ENCODE measurements around the gene CDK14. TPM values are rescaled to one million over a fixed set of nuclear protein-coding genes. Genes with fewer than 3 reads are reported as not detected.
"Not testable (repeated sequence)": the region's sequence is repeated elsewhere in the genome, so short reads cannot be mapped to it uniquely, and the experiment has no call there.

Gene CDK14
- total RNA-seq, 1 experiment from 2014 or later, result not detected

DNA sequence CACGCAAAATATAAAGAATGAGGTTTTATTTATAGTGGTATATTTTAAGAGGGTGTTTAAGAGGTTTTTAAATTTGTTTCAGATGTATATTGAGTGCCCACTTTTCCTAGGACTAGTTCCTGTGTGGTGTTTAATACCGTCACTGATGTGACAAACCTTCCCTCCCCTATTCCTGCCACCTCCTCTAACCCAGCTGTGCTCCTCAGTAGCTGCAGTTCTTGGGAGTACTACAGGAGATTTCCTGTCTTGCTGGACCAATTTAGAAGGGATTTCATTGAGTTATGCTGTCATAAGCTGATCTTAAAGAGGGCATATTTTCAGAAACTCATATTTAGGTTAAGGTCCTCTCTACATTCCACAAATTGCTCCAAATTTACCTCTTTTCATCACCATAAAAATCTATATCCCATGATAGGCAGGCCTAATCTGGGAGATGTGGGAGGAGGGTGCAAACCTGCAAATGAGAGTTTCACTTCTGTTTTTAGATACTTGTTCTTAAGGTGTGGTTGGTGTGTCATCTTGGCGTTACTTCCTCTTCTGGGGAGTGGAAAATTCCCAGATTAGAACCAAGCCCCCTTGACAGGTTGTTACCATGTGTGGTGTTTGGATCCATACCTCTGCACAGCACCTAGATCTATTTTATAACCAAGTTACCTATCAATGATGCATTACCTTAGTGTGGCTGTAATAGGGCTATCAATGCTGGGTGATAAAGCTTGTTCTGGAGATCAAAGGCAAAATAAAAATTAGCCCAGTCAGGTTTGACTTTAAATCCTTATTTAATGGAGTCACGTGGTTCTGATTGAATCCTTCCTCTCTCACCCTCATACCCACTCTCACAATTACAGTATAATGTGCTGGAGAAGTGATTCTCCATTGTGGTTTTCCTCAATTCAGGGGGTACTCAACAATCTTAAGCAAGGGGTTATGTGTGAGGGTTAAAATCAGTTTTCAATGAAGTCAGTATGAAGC is 141.1 kb downstream of the CDK14 start:
- in situ Hi-C loops (cut with HindIII; ENCODE audit: low sequenced_read_pairs), result no loop called here

GRCh38 chr7:90738249-90738648 is 142.1 kb downstream of the CDK14 start:
- no peak for DNase-seq (ENCODE audit: low spot score)
- in situ Hi-C loops (cut with HindIII; ENCODE audit: low sequenced_read_pairs), result no loop called here

More for the DNA sequence above, 141.1 kb downstream of the CDK14 start:
- no peak for DNase-seq (ENCODE audit: low spot score)

DNA sequence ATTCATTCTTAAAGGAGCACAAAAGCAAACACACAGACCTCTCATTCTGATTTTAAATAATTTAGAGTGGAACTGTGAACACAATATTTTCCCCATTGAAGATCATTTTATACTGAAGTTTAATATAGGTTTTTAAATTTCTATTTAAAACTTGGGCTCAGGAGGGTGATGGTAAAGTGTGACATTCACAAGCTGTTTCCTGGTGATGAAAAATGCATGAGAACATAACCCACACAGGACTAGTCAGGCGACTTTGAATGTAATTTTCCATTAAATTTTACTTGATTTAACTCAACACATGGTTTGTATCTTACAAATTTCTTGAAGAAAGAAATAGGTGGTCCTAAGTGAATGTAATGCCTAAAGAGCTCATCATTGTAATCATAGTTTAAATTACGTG is 143.6 kb downstream of the CDK14 start:
- no peak for DNase-seq (ENCODE audit: low spot score)
- in situ Hi-C loops (cut with HindIII; ENCODE audit: low sequenced_read_pairs), result no loop called here

DNA sequence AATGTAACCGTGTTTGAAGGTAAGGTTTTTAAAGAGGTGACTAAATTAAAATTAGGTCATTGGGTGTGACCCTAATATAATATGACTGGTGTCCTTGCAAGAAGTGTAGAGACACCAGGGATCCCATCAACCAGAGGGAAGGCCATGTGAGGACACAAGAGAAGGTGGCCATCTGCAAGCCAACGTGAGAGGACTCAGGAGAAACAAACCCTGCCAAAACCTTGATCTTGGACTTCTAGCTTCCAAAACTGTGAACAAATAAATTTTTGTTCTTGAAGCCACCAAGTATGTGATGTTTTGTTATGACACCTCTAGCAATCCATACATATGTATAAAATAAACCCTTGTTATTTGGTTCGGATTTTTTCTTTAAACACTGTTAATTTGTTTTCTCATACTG is 144.3 kb downstream of the CDK14 start:
- in situ Hi-C loops (cut with HindIII; ENCODE audit: low sequenced_read_pairs), result no loop called here
- peak; percentile 67 for DNase-seq (ENCODE audit: low spot score)

- in situ Hi-C loops (cut with HindIII; ENCODE audit: low sequenced_read_pairs), result no loop called here
Observed at GRCh38 chr7:90743626-90744025, 147.5 kb downstream of the CDK14 start.

GRCh38 chr7:90747516-90747915 is 151.4 kb downstream of the CDK14 start:
- in situ Hi-C loops (cut with HindIII; ENCODE audit: low sequenced_read_pairs), result no loop called here

More at GRCh38 chr7:90743626-90744025, 147.5 kb downstream of the CDK14 start:
- no peak for DNase-seq (ENCODE audit: low spot score)

GRCh38 chr7:90749262-90749661 is 153.1 kb downstream of the CDK14 start:
- in situ Hi-C loops (cut with HindIII; ENCODE audit: low sequenced_read_pairs), result no loop called here
- no peak for DNase-seq (ENCODE audit: low spot score)

More at GRCh38 chr7:90747516-90747915, 151.4 kb downstream of the CDK14 start:
- no peak for DNase-seq (ENCODE audit: low spot score)

- in situ Hi-C loops (cut with HindIII; ENCODE audit: low sequenced_read_pairs), result no loop called here
- DNase-seq (ENCODE audit: low spot score), result no peak
Observed at GRCh38 chr7:90749774-90750173, 153.7 kb downstream of the CDK14 start.

- in situ Hi-C loops (cut with HindIII; ENCODE audit: low sequenced_read_pairs), result no loop called here
- DNase-seq (ENCODE audit: low spot score), result no peak
Observed at GRCh38 chr7:90751595-90751994, 155.5 kb downstream of the CDK14 start.

DNA sequence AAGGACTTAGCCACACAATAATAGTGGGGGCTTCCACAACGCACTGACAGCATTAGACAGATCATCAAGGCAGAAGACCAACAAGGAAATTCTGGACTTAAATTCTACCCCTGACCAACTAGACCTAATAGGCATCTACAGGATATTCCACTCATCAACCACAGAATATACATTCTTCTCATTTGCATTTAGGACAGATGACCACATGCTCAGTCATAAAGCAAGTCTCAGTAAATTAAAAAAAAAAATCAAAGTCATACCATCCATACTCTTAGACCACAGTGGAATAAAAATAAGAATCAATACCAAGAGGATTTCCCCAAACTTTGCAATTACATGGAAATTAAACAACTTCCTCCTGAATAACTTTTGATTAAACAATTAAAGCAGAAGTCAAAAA is 155.9 kb downstream of the CDK14 start:
- in situ Hi-C loops (cut with HindIII; ENCODE audit: low sequenced_read_pairs), result no loop called here
- no peak for DNase-seq (ENCODE audit: low spot score)

DNA sequence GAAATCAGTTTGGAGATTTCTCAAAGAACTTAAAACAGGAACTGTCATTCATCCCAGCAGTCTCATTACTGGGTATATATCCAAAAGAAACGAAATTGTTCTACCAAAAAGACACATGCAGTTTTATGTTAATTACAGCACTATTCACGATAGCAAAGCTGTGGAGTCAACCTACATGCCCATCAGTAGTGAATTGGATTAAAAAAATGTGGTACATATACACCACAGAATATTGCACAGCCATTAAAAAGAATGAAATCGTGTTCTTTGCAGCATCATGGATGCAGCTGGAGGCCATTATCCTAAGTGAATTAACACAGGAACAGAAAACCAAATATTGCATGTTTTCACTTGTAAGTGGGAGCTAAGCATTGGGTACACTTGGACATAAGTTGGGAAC is 158.9 kb downstream of the CDK14 start:
- in situ Hi-C loops (cut with HindIII; ENCODE audit: low sequenced_read_pairs), result no loop called here
- no peak for DNase-seq (ENCODE audit: low spot score)

DNA sequence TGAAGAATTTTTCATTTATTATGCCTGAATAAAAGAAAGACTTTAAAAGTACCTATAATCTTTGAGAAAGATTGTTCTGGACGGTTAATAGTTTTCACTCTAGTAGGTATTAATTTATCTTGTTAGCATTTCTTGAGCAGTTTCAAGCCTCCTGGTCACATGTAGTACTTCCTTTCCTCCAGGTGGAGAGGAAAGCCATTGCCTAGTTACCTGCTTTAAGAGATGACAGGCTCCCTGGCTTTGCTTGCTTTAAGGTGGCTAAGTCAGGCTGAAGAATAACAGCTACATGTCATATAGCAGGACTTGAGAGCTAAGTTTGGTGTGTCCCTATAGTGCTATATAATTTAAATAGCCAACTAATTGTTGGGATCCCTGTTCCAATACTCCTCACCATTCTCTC is 160.2 kb downstream of the CDK14 start:
- in situ Hi-C loops (cut with HindIII; ENCODE audit: low sequenced_read_pairs), result no loop called here
- DNase-seq (ENCODE audit: low spot score), result no peak

- DNase-seq (ENCODE audit: low spot score); in situ Hi-C loops (cut with HindIII; ENCODE audit: low sequenced_read_pairs): not testable (repeated sequence)
Observed at GRCh38 chr7:90757565-90757950, 161.4 kb downstream of the CDK14 start.

- DNase-seq (ENCODE audit: low spot score), result no peak
- in situ Hi-C loops (cut with HindIII; ENCODE audit: low sequenced_read_pairs), result no loop called here
Observed at GRCh38 chr7:90758933-90759562, 162.9 kb downstream of the CDK14 start.

DNA sequence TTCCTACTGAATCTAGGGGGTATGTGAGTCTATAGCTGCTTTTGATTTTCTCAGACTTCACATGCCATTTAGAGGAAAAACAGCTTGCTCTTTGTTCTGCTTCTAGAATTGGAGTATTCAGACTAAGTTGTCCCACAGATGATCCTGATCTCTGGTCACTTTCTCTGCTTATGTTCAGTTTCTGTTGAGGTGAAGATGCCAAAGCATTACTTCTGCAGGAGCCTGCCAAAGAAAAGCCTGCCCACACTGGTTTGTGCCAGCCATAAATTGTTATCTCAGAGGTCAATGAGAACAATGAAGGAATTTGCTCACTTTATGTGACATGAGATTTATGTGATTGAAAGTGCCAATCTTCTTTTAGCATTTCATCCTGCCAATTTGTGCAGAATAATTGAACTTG is 163.6 kb downstream of the CDK14 start:
- in situ Hi-C loops (cut with HindIII; ENCODE audit: low sequenced_read_pairs), result no loop called here
- DNase-seq (ENCODE audit: low spot score), result no peak

DNA sequence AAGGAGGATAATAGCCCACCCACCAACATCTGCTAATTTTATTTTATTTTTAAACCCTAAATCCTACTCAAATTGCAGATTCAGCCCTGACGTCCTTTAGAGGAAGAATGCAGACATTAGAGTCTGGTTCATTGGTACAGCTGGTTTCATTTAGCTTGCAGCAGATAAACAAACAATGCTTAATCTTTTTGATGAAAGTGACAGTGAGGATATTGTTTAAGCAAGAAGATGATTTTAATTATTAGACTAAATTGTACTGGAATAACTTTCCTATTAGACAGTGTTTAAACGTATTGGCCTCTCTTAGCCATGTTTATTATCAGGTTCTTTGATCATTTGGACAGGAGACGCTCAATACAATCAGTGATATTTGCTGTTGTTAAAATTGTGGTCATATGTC is 164.8 kb downstream of the CDK14 start:
- no peak for DNase-seq (ENCODE audit: low spot score)
- in situ Hi-C loops (cut with HindIII; ENCODE audit: low sequenced_read_pairs), result no loop called here

DNA sequence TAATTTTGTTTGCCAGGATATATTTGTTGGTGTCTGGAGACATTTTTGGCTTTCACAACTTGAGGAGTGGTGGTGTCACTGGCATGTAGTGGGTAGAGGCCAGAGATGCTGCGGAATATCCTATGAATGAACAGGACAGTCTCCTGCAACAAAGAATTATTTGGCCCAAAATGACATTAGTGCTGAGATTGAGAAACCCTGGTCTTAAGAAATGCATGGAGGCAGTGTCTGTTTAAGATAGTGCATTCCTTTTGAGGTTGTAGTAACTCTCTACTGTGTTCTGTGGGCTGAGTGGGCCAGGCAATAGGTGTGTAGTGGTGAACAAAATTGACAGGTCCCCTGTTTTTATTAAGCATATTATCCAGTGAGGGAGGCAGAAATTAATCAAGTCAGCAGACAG is 165.5 kb downstream of the CDK14 start:
- in situ Hi-C loops (cut with HindIII; ENCODE audit: low sequenced_read_pairs), result no loop called here
- no peak for DNase-seq (ENCODE audit: low spot score)

DNA sequence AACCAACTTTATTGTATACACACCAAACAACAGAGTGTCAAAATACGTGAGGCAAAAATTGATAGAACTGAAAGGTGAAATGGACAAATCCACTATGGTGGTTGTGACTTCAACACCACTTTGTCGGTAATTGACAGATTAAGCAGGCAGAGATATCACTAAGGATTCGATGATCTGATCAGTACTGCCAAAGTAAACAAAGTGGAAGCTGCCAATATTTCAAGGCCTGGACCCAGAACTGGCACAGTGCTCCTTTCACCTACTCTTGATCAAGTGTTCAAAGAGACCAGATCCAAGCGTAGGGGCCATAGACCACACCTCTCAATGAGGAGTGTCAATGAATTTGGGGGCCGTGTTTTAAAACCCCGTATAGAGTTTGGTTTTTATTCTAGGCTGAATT is 167.0 kb downstream of the CDK14 start:
- in situ Hi-C loops (cut with HindIII; ENCODE audit: low sequenced_read_pairs), result no loop called here

DNA sequence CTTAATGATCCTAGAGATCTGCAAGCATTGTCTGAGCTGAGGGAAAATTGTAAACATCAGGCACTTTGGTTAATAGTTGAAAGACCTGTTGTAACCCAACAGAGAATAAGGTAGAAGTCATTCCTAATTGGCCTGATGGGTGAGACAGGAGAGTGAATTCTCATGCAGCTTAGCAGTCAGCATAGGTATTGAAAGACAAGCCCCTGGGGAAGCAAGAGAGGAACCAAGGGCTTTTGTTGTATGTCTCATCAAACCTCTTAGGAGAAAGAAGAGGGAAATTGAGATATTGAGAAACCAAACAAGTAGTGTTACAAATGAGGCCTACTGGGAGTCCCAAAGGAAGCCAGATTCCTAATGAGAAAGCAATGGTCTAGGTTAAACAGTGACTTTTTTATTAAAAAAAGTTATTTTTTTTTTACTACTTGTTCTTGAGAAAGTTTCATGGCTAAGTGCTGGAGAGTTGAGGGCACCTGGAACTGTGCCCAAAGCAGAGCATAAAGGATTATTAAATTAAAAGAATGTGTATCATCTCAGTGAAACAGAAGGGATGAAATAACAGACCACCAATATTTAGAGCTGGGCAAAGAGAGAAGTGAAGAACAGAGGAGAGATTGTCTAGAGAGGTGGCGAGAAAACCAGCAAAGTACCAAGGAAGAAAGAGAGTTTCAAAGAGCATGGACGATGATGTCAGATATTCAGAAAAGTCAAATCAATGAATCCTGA is 168.9 kb downstream of the CDK14 start:
- DNase-seq (ENCODE audit: low spot score), result no peak
- in situ Hi-C loops (cut with HindIII; ENCODE audit: low sequenced_read_pairs), result no loop called here

More for the DNA sequence above, 167.0 kb downstream of the CDK14 start:
- DNase-seq (ENCODE audit: low spot score), result no peak
